NCI-H748 (cell line): Measurements from ENCODE around the gene PPP4C.

ENCODE experiments used
- DNase-seq: peaks from one replicate; lab custom pipeline; 2025; ENCODE audit not compliant: unreplicated experiment; lab: John Stamatoyannopoulos, UW

The PPP4C gene

DNA sequence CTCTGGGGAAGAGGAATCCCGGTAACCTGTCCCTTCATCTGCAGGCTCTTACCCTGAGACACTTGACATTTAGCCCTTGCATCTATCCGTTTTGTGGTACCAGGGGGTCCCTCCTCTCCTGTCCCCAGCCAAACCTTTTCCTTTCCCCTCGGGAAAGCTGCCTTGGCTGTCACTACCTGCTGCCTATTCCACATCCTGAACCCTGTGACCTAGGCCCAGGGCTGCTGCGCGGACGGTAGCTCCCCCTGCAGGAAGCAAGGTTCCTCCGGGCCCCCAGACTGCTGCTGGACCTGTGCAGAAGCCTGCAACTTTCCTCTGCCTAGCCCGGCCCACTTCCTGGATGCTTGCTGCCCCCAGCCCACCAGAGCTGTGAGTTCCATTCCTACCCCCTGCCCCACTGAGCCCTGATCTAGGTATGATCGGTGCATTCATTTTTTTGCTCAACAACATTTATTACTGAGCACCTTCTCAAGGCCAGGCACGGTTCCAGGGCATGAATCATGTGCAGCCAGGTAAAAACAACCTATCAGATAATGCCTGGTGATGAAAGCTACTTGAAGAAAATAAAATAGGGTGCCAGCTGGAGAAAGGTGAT lies 20.7 kb upstream of the PPP4C start:
- DNase-seq = peak; percentile 32

DNA sequence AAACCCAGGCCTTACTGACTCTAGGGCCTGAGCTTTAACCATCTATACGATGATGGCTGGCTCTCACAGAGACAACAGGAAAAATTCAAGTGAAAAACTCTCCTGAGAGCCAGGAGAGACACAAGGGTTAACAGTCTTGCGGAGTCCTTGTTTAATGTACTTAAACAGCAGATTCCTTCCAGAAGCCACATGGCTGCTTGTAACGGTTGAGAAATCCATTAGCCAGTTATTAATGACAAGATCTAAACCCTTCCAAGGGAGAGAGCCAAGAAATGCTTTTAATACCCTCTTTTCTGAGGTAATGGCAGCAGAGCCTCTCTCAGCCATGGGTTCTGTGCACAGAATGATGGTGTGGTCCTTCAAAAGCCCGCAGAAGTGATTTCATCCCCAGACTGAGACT lies 15.4 kb upstream of the PPP4C start:
- DNase-seq = no peak

DNA sequence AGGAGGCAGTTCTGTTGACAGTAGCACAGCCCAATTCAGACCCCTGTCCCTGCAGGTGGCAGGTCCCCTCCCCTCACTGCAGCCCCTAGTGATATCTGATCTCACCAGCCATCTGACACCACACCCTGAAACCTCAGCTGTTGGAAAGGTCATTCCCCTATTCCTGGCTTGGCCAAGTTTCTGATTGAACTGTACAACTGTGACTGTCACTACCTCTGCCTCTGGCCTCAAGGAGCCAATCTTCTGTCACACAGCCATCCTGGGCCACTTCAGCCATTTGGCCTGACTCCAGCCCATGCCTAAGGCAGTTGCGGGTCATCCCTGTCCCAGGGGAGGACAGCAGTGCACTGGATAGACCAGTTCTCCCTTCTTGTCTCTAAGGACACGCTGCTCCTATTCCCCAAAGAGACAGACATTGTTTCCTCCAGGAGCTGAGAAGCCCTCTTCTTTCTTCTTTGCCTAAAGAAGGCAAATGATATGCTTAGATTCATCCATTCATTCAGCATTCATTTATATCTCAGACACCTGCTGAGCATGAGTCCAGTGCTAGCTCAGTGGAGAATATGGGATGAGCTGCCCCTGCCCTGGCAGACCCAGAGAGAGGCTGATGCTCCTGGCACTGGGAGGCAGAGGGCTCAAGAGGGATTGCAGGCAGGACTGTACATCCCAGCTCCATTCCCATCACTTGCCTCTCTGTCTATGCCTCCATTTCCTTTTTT lies 14.8 kb upstream of the PPP4C start:
- DNase-seq = no peak

DNA sequence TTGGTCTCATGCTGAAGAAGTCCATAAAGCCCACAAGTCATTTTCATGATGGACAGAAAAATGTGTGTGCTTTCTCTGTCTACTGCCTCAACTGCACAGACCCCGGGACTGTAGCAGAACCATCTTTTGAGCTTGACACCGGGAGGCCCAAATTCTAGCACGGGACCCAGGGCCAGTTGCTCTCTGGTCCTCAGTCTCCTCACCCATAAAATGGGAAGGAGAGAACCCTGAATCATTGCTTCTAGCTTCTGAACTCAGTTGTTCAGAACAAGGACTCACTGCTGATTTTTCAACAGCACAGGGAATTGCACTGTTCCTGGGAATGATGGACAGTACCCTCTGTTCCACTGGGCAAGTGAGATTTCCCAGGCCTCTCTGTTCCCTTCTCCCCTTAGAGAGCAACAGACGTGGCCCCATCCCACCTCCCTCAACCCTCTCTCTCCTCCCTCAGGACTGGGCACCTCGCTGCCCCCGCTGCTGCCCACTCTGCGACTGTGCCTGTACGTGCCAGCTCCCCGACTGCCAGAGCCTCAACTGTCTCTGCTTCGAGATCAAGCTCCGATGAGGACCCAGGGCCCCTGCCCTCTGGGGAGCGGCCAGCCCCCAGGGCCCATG lies 12.4 kb upstream of the PPP4C start:
- DNase-seq = no peak

DNA sequence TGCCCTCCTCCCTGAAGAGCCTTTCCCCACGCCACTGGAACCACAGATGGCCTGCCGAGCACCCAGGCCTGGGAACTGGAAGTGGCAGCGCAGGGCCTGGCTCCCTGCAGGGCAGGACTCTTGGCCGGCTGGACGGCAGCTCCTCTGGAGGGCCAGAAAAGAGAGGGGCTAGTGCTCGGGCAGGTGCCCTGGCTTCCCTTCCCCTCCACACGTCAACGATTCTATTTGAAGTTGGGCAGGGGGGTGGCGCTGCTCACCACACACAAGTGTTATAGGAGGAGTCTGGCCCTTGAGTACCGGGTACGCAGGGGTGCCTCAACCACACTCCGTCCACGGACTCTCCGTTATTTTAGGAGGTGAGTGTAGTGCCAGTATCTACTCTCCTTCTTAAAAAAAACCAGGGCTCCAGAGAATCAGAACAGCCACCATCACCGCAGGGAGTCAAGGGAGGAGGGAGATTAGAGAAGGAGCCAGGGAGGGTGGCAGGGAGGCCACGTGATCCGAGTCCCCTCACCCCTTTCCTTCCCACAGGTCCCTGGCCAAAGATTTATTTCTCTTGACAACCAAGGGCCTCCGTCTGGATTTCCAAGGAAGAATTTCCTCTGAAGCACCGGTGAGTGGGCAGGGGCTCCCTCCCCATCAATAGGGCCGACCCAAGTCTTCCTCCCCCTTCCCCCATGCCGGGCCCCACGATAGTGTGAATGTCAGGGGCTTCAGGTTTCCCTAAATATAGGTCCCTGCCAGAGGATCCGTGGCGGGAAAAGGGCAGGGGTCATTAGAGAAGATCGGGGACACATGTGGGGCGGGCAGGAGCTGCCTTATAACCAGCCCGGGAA lies 11.7 kb upstream of the PPP4C start:
- peak; percentile 53 for DNase-seq

DNA sequence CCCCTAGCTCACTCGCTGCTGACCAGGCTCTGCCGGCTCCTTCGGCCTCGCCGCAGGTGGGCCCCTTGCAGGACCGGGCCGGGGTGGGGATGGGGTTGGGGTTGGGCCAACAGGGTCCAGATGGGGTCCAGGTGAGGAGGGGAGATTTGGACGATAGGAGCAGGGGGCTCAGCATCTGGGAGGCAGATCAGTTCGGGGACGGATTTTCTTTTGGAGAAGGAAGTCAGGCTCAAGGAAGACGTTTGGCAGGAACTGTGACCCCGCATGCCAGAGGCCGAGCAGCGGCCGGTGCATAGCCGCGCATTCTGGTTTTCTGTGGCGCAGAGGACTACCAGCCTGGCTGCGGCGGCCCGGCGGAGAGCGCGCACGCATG lies 11.1 kb upstream of the PPP4C start:
- no peak for DNase-seq

DNA sequence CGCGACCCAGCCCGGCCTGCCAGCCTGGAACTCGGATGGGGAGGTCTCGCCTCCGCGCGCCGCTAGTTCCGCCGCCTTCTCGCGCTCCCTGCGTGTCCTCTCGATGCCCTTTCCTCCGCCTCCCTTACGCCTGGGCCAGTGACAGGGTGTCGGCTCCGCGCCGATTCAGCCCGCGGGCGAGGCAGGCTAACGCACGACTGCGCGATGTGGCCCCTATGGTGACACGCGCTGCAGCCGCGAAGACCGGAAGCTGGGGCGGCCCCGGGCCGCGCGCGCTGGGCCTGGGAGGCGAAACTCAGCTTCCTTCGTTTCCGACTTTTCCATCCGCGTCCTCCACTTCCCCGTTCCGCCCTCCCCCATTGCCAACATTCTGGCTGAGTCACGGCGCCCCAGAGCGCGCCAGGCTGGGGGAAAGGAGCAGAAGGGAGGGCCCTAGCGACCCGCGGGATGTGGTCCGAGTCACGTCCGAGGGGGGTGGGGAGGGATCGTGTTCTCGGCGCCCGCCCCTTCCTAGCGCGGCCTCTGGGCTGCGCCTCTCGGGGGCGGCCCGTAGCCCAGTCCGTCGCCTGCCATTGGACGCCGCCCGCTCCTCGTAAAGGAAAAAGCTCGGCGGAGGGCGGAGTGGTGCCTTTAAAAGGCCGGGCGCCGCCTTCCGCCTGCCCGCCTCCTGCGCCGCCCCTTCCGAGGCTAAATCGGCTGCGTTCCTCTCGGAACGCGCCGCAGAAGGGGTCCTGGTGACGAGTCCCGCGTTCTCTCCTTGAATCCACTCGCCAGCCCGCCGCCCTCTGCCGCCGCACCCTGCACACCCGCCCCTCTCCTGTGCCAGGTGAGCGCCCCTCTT lies 10.5 kb upstream of the PPP4C start, which contains the start of gene ALDOA:
ALDOA (plus strand) TSS at position 659 of the 841 bp plus-strand sequence. CDS start 1,138 bp downstream, outside the sequence.
- DNase-seq = peak; percentile 95

DNA sequence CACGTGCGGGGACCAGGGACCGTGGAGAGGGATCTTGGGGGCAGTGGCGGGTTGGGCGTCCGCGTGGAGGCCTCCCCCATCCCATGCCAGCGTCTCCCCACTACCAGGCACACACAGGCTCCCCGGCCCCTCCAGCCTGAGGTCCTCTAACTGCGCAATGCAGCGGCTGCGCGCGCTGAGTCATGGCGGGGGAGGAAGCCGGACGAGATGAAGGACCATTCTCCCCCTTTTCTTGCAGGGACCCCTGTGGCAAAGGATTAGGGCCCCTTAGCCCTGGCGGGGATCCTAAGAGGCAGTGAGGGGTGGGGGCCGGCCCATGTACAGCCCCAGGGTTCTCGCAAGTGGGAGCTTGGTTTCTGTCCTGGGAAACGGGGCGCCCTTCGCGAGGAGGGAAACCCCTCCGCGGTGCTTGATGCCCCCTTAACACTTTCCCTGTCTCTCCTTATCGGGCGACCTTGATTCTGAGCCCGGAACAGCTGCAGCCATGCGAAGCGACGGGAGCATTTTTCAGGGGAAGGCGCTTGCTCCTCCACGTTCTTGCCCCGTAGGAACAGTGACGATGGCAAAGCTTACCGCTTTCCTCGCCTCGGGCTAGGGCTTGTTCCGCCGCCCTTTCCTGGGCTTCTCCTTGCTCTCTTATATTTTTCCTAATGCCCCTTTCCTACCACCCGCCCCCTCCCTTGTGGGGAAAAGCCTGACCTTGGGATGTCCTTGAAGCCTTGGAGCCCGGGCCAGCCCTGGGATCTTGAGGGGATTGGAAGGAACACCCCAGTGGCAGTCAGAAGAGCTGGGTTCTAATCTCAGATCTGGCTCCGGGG lies 9.6 kb upstream of the PPP4C start:
- peak; percentile 59 for DNase-seq

DNA sequence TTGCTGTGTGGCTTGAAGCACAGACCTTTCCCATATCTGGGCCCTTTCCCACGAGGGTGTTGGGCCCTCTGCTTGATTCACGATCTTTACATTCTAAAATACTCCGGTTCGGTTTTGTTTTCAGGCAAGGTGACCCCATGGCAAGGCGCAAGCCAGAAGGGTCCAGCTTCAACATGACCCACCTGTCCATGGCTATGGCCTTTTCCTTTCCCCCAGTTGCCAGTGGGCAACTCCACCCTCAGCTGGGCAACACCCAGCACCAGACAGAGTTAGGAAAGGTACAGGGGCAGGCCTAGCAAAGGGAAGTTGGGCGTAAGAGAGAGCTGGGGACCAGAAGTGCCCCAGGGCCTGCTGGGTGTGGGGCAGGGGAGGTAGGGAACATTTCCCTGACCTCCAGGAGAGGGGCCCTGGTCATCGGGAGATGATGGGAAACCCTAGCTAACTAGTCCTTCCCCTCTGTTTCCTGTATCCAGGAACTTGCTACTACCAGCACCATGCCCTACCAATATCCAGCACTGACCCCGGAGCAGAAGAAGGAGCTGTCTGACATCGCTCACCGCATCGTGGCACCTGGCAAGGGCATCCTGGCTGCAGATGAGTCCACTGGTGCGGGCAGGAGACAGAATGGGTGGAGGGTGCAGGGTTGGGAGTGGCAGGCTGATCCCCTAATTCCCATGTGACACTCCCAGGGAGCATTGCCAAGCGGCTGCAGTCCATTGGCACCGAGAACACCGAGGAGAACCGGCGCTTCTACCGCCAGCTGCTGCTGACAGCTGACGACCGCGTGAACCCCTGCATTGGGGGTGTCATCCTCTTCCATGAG lies 8.8 kb upstream of the PPP4C start:
- DNase-seq = no peak

DNA sequence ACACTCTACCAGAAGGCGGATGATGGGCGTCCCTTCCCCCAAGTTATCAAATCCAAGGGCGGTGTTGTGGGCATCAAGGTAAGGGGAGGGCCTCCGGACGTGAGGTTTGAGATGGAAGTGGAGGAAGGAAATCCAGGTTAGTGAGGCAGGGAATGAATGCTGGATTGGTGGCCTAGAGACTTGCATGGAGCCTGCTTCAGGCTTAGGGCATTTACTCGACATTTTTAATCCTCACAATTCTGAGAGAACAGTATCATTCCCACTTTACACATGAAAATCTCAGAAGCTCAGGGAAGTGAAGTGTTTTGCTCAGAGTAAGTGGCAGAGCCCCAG lies 8.2 kb upstream of the PPP4C start:
- no peak for DNase-seq

DNA sequence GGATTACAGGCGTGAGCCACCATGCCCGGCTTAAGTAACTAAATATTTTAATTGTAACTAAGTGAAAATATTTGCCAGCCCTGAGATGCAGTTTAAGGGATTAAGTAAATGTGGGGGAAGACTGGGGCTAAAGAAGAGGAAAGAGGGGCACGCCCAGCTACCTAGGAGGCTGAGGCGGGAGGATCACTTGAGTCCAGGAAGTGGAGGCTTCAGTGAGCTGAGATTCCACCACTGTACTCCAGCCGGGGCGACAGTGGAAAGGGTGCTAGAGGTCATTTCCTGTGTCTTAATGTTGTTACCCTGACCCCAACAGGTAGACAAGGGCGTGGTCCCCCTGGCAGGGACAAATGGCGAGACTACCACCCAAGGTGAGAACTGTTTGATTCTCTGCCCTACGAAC lies 7.5 kb upstream of the PPP4C start:
- DNase-seq = no peak

DNA sequence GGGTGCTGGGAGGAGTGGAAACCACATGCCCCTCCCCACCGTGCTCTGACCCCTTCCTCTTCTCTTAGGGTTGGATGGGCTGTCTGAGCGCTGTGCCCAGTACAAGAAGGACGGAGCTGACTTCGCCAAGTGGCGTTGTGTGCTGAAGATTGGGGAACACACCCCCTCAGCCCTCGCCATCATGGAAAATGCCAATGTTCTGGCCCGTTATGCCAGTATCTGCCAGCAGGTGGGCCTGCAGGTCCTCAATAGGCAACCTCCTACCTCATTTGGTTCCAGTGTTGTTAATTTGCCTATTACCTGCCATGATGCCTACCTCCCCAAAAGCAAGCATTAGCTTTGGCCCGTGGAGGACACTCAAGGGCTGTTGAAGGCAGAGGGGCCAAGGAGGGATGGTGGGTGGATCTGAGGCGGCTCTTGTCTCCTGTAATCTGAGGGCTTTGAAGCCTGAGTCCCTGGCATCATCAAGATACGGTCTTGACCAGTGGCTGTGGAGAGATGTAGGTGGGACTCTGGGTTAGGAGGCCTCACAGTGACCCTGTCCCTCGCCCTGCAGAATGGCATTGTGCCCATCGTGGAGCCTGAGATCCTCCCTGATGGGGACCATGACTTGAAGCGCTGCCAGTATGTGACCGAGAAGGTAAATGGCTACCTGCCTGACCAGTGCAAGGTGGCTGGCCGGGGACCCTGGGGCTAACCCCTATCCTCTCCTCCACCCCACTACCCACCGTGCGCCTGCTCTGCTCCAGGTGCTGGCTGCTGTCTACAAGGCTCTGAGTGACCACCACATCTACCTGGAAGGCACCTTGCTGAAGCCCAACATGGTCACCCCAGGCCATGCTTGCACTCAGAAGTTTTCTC lies 6.8 kb upstream of the PPP4C start:
- no peak for DNase-seq

DNA sequence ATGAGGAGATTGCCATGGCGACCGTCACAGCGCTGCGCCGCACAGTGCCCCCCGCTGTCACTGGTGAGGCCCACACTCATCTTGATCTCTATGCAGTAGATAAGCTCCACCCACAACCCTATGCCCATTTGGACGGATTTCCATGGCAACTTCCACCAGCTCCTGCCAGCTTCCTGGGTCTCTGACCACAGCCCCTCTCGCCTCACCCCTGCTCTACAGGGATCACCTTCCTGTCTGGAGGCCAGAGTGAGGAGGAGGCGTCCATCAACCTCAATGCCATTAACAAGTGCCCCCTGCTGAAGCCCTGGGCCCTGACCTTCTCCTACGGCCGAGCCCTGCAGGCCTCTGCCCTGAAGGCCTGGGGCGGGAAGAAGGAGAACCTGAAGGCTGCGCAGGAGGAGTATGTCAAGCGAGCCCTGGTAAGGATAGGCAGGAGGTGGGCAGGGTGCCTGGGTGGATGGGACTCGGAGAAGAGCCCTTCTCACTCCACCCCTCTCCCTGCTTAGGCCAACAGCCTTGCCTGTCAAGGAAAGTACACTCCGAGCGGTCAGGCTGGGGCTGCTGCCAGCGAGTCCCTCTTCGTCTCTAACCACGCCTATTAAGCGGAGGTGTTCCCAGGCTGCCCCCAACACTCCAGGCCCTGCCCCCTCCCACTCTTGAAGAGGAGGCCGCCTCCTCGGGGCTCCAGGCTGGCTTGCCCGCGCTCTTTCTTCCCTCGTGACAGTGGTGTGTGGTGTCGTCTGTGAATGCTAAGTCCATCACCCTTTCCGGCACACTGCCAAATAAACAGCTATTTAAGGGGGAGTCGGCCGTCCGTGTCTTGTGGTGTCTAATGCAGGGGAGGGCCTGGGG lies 6.0 kb upstream of the PPP4C start:
- DNase-seq = no peak

DNA sequence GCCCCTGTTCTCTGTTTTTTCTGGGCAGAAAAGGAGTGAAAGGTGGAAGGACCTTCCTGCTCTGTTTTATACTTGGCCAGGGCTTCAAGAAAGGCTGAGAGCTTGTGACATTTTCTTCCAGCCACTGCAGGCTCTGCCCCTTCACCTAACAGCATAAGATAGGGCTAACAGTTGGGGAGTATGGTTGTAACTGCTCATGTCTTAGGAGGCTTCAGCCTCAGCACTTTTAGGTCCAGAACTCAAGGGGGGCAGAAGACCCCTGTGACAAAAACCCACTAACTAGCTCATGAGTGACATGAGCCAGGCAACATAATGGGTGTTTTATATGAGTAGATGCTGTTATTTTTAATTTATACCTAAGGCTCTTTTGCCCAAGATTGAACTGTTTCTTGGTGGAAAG lies 5.3 kb upstream of the PPP4C start:
- no peak for DNase-seq

DNA sequence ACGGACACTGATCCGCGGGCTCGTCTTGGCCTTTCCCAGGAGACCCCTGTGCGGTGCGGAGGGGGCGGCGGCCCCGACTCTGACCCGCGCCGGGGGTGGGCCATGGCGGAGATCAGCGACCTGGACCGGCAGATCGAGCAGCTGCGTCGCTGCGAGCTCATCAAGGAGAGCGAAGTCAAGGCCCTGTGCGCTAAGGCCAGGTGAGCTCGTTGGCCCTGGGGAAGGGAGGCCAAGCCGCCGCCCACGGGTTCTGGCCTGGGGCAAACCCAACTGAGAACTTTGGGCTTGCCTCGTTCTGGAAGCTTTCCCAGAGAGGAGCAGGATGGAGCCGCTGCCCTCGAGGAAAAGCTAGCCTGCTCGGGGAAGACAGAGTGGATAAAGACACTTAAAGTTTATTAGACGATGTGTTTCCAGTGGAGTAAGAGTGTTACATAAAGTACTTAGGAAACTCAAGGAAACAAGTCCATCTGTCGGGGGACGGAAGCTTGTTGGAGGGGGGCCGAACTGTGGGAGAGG lies 540 bp downstream of the PPP4C start:
- no peak for DNase-seq

DNA sequence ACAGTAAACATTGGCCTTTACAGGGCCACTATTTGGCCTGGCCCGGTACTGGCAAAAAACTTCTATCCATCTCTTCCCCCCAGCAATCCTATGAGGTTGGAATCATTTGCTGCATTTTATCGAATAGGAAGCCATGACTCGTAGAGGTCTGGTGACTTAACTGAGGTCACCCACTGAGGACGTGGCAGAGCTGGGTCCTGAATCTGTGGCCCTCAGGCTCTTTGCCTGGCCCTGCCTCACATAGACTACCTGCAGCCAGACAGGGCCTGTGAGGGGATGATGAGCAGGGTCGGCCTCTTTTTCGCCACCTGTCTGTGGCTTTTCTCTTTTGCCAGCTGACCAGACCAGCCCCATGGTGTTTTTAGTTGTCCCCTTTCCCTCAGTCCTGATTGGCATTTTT lies 1.9 kb downstream of the PPP4C start:
- no peak for DNase-seq

DNA sequence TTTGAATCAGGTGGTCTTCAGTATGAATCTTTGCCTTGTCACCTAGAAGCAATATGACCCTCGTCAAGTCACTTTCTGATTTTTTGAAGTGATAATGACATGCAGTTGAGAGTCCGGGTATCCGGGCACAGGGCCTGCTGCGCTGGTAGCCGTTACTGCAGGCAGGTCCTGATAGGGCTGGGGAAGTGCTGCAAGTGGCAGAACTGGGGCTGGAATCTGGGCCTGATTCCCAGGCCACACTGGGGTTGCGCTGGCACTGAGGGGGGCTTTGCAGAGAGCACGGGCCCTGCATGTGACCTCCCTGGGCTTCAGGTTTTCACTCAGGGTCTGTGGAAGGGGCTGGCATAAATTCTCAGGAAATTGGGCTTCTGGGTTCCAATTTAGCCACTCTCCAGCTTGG lies 3.0 kb downstream of the PPP4C start:
- no peak for DNase-seq
